ENCODE data around the gene PTPN2. TPM values are rescaled to one million over a fixed set of nuclear protein-coding genes. Genes with fewer than 3 reads are reported as not detected.

Gene PTPN2
- total and polyA plus RNA-seq, 11 donors, result 7.5 to 33.1 (median 11.5) TPM

DNA sequence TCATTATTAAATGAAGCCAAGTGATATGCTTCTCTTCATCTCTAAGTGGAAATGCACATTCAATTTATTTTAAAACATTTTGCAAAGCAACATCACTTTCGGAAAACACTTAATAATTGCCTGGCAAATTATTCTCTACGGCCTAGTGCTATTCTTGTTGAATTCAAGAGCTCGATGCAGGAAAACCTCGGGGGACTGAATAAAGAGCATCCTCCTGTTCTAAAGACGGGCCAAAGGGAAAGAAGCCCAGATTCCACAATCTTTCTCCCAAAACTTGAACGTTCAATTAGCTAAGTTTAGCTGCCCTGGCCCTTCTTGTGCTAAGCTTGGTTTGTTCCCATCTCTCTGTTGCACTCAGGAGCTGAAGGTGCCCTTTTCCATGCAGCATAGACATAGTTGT lies 40.6 kb upstream of the PTPN2 start:
- no peak for DNase-seq

DNA sequence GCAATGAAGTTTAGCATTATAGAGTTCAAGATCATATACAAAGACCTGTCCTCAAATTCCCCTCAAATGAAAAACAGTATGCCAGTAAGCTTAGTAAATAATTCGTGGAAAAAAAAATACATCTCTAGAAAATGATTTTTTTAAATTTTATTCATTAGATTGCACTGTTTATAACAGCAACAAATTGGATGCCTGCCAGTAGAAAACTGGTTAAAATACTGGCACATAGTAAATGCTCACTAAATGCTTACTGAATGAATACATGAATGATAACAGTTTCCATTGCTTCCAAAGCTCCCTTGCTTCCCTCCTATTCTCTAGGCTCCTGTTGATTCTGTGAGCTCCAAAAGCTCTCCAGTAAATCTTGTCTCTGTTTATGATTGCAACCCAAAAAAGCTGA lies 38.2 kb upstream of the PTPN2 start:
- intact Hi-C loops (cut with DNase I), result no loop called here
- WGBS, 4 donors, result 85 to 93% (median 90%) methylated on average over 1 of the region's 1 CpG

More for the DNA sequence above, 40.6 kb upstream of the PTPN2 start:
- TF ChIP-seq POLR2A (IDR thresholded peaks at IDR 0.05) (no peak), CTCF (IDR thresholded peaks at IDR 0.05) (no peak)
- no peaks in the 10 kb centered on the region for H3K36me3 ChIP-seq
- no peak for ATAC-seq
- no peak overlapping the region for H3K27ac ChIP-seq
- H3K27me3 ChIP-seq, result no peaks in the 10 kb centered on the region
- no peak overlapping the region for H3K4me3 ChIP-seq
- no peaks in the 10 kb centered on the region for H3K9me3 ChIP-seq
- no peaks in the 10 kb centered on the region for H3K4me1 ChIP-seq
- WGBS, 4 donors, result 63 to 72% (median 68%) methylated on average over 6 of the region's 6 CpGs
- intact Hi-C loops (cut with DNase I), result no loop called here

GRCh38 chr18:12921178-12921577 lies 37.1 kb upstream of the PTPN2 start:
- no peaks in the 10 kb centered on the region for H3K4me1 ChIP-seq
- no peaks in the 10 kb centered on the region for H3K27me3 ChIP-seq
- H3K4me3 ChIP-seq, result no peak overlapping the region
- no peak for DNase-seq
- no peak for ATAC-seq
- no peak for TF ChIP-seq CTCF (IDR thresholded peaks at IDR 0.05)
- no peak for TF ChIP-seq POLR2A (IDR thresholded peaks at IDR 0.05)
- H3K36me3 ChIP-seq, result no peaks in the 10 kb centered on the region
- intact Hi-C loops (cut with DNase I), result no loop called here
- H3K9me3 ChIP-seq, result no peaks in the 10 kb centered on the region
- no peak overlapping the region for H3K27ac ChIP-seq
- WGBS, 4 donors, result 55 to 61% (median 55%) methylated on average over 7 of the region's 7 CpGs

More for the DNA sequence above, 38.2 kb upstream of the PTPN2 start:
- Histone ChIP-seq H3K4me3 (no peak overlapping the region), H3K9me3 (no peaks in the 10 kb centered on the region), H3K27me3 (no peaks in the 10 kb centered on the region), H3K27ac (no peak overlapping the region), H3K4me1 (no peaks in the 10 kb centered on the region), H3K36me3 (no peaks in the 10 kb centered on the region)
- no peak for ATAC-seq
- TF ChIP-seq CTCF (IDR thresholded peaks at IDR 0.05) (no peak), POLR2A (IDR thresholded peaks at IDR 0.05) (no peak)
- DNase-seq, result no peak

DNA sequence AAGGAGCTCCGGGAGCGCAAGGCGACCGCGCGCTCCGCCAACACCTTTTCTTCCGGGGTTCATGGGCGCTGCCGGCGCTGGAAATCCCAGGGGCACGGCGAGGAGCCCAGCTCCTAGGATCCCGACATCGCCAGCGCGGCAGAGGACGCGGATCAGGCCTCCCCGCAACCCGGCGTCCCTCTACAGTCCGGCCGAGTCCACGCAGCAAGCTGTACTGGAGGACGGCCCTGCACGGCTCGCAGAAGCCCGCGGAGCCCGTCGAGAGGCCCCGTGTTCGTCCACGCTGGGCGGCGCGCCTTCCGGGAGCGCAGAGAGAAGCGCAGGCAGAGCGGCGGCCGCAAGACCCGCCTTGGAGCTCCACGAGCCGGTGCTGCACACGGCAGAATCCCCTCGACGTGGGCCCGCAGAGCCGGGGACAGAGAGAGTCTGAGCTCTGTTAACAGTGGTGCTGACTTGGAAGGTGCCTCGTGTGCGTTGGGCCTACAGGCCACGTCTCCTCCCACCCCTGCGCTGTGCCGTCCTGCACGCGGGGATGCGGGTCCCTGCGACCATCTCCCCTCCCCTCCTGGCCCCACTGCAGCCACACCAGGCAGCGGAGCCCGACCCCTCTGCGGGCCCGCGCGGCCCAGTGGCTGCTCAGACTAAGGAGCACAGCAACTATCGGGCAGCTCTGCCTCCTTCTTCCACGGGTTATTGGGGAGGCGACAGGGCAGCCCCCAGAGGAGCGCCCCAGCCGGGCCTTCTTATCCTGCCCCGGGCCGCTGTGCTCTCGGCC lies 28.1 kb upstream of the PTPN2 start:
- Histone ChIP-seq H3K4me1 (peaks cover 0 to 21% (median 13%) of the 10 kb centered on the region in 12 donors), H3K27me3 (peaks cover 0 to 42% (median 14%) of the 10 kb centered on the region in 9 donors), H3K4me3 (peak overlapping the region in 10 of 12 donors; percentile 7 to 54 (median 44)), H3K27ac (no peak overlapping the region), H3K36me3 (no peaks in the 10 kb centered on the region), H3K9me3 (peaks cover 0 to 14% (median 0%) of the 10 kb centered on the region in 12 donors)
- intact Hi-C loops (cut with DNase I), result no loop called here
- peak in 2 of 4 donors; percentile 36 to 41 for ATAC-seq
- TF ChIP-seq CTCF (IDR thresholded peaks at IDR 0.05), result no peak
- TF ChIP-seq POLR2A (IDR thresholded peaks at IDR 0.05), result no peak
- DNase-seq, result no peak
- 42 to 64% (median 51%) methylated on average over 40 to 75 of the region's 75 CpGs for WGBS, 4 donors

All from heart left ventricle (tissue), 16 donors.